ENCODE measurements around the gene SUPT20HL1.

SUPT20HL1 gene

GRCh38 chrX:24387724-24388123 lies 27.3 kb downstream of the SUPT20HL1 start:
- TF ChIP-seq CTCF (IDR thresholded peaks at IDR 0.05) = no peak

GRCh38 chrX:24391389-24391788 lies 30.9 kb downstream of the SUPT20HL1 start:
- TF ChIP-seq CTCF (IDR thresholded peaks at IDR 0.05) = no peak

- no peak for TF ChIP-seq CTCF (IDR thresholded peaks at IDR 0.05)
Measured at GRCh38 chrX:24391843-24392242, 31.4 kb downstream of the SUPT20HL1 start.

GRCh38 chrX:24392709-24393108 lies 32.3 kb downstream of the SUPT20HL1 start:
- TF ChIP-seq CTCF (IDR thresholded peaks at IDR 0.05) = no peak

- TF ChIP-seq CTCF (IDR thresholded peaks at IDR 0.05) = peak; percentile 61
Measured at GRCh38 chrX:24395775-24396174, 35.3 kb downstream of the SUPT20HL1 start.

GRCh38 chrX:24396236-24396930 lies 35.9 kb downstream of the SUPT20HL1 start:
- TF ChIP-seq CTCF (IDR thresholded peaks at IDR 0.05) = no peak

GRCh38 chrX:24396931-24397279 lies 36.5 kb downstream of the SUPT20HL1 start:
- no peak for TF ChIP-seq CTCF (IDR thresholded peaks at IDR 0.05)

- no peak for TF ChIP-seq CTCF (IDR thresholded peaks at IDR 0.05)
Measured at GRCh38 chrX:24398766-24399165, 38.3 kb downstream of the SUPT20HL1 start.
